Endometrial microvascular endothelial cells (primary cell): Measurements from ENCODE around the gene TOB1. TPM values are rescaled to one million over a fixed set of nuclear protein-coding genes. Genes with fewer than 3 reads are reported as not detected.

ENCODE experiments used
- in situ Hi-C: cut with HindIII; loops from 2 replicates; pipeline ENCODE4 v1.10.0; 2017; ENCODE audit warnings: low sequenced_read_pairs, low pct_unique_long_range_greater_than_20kb; ENCODE audit errors: inconsistent ontology term
- total RNA-seq: library from RNA; depleted of rRNA; stranded (reverse); fragments of >200 nt; gene quantifications from one replicate; pipeline ENCODE4 v1.2.3, GENCODE V29; 2015; ENCODE audit errors: inconsistent ontology term

The TOB1 gene
- total RNA-seq, 1 donor from 2014 or later: 7.2 TPM

DNA sequence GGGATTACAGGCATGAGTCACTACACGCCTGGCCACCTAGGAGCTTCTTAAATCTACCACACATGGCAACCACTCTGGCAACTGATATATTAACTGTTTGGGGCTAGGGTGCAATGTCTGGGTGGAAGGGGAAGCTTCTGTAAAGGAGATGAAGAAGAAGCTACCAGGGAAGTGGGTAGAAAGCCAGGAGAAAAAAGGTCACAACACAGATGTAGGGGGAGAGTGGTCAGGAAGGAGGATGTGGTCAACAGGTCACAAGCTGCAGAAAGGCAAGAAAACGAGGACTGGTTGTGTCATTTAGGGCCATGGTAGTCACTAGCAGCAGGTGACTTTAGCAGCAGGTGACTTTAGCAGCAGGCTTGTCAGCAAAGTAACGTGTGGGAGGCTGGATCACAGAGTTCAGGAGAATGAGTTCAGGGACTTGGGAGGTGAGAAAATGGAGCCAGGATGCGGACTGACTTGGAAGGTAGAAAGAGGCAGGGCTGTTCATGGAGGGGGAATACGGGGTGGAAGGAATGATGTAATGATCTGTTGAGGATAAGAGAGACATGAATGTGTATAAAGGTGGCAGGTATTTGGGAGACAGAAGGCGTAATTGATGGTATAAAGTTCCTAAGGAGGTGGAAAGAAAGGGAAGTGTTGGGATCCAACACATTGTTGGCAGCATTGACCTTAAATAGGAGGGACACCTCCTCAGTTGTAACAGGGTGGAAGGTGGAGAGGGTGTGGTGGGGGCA, 47.1 kb downstream of the TOB1 start:
- in situ Hi-C loops: no loop called here

DNA sequence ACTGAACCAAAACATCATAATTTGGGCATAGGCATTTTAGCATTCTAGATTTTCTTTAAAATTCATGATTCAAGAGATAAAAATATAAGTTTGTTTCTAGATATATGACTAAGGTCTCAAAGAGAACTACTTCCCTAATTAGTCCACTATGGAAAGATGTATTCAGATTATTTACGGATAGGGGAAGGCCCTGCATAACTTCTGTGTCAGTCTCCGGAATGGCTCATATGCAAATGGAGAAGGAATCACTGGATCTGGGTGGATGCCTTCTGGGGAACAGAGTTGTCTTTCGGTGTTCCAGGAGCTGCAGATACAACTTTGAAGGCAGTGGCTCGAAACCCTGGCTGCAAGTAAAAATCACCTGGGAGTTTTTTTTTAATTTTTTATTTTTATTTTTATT, 47.9 kb downstream of the TOB1 start:
- in situ Hi-C loops: no loop called here

GRCh38 chr17:50817838-50818237, 48.3 kb downstream of the TOB1 start:
- in situ Hi-C loops: no loop called here

- in situ Hi-C loops: no loop called here
These were observed 49.1 kb downstream of the TOB1 start for GRCh38 chr17:50816771-50817751.

DNA sequence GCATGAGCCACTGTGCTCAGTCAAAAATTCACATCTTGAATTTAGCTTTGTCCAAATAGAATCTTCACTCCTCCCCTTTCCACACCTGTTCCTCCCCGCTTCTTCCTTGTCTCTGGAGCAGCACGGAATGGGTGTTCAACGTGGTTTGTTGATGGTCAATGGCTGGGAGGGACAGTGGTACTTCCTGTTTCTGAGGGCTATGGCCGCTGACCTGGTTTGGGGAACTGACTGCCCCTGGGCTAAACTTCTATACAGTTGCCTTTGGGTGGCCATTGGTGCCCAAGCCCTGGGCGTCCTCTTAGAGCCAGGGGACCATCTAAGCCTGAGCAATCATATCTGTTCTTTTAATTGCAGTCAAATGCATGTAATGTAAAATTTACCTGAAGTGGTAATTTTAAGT, 49.9 kb downstream of the TOB1 start:
- in situ Hi-C loops: no loop called here

GRCh38 chr17:50815400-50815799, 50.8 kb downstream of the TOB1 start:
- in situ Hi-C loops: no loop called here

GRCh38 chr17:50813583-50813982, 52.6 kb downstream of the TOB1 start:
- in situ Hi-C loops: no loop called here

Other genes starting within 250 kb of the TOB1 start
- 34.9 TPM for gene ABCC3, start 231.5 kb downstream of the TOB1 start, total RNA-seq
- gene ANKRD40, start 158.4 kb downstream of the TOB1 start, total RNA-seq: 43.2 TPM
- 15.7 TPM for gene LUC7L3, start 146.8 kb downstream of the TOB1 start, total RNA-seq
- not detected for gene ANKRD40CL, start 98.8 kb downstream of the TOB1 start, total RNA-seq
- not detected for gene WFIKKN2, start 30.8 kb downstream of the TOB1 start, total RNA-seq